GM12801 (cell line): ENCODE measurements around the gene CCNL2.

Source experiments
- CTCF ChIP-seq: IDR thresholded peaks from one replicate; pipeline ENCODE4 v1.5.1; 2011; ENCODE audit warnings: control low read depth; ENCODE audit not compliant: insufficient read length; ENCODE audit errors: extremely low read depth

The CCNL2 gene

GRCh38 chr1:1346501-1346890, 52.6 kb downstream of the CCNL2 start:
- no peak for TF ChIP-seq CTCF

GRCh38 chr1:1345860-1346500, 53.2 kb downstream of the CCNL2 start:
- no peak for TF ChIP-seq CTCF

- no peak for TF ChIP-seq CTCF
Observed at GRCh38 chr1:1345384-1345783, 53.8 kb downstream of the CCNL2 start.

DNA sequence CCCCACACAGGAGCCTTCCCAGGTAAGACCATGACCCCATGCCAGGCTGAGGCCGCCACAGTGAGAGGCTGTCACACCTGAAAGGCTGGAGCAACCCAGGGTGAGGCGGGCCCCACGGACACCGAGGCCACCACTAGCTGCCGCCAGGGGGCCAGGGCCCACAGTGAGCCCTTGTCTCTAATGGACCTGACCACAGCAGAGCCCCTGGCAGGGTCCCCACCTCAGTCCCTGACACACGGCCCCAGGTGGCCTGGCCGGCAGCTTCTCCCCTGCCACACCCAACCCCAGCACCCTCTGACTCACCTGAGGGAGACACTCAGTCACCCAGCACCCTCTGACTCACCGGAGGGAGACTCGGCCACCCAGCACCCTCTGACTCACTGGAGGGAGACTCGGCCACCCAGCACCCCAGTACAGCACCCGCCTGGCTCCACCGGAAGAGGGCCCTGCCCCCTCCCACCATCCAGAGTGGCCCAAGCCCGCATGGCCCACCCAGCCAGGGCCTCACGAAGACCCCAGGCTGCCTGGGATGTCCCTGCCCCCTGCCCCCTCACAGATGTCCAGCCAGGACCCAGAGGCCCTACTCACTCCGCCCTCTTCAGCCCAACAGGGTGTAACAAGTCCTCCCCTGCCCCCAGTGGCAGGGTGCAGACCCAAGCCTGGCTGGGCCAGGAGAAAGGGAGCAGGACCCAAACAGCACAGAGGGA, 54.3 kb downstream of the CCNL2 start:
- no peak for TF ChIP-seq CTCF

DNA sequence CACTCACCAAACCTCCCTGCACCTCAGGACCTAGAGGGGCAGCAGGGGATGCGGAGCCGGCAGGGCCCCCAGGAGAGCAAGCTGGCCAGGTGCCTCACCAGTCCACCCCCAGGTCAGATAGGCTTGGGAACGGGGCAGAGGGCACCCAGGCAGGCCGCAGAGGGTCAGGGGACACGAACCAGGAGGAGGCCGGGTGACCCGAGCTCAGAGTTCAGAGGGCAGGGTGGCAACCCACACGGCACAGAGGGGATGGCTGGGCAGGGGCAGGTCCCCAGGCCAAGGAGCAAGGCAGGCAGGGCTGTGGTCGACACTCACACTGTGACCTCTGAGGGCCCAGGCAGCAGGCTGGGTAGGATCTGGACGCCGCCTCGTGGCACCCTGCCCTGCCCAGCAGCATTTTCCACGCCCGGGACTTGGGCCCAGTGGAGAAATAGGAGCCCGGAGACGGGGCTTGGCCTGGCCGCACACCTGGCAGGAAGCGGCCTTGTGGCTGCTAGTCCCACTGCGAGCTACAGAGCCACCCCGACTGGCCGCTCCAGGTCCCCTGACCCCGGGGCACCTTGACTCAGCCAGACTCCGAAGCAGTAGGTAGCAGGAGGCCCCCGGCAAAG, 55.2 kb downstream of the CCNL2 start:
- TF ChIP-seq CTCF: no peak

- TF ChIP-seq CTCF: no peak
Observed at GRCh38 chr1:1342584-1343115, 56.5 kb downstream of the CCNL2 start.

GRCh38 chr1:1342061-1342562, 57.0 kb downstream of the CCNL2 start:
- TF ChIP-seq CTCF: no peak
